HFFc6 (cell line): ENCODE data around the gene PLXNA4. TPM values are rescaled to one million over a fixed set of nuclear protein-coding genes. Genes with fewer than 3 reads are reported as not detected.
A peak's percentile ranks its signal among the peaks of the same experiment; 100 is the strongest.

Source experiments
- DNase-seq: peaks from one replicate; pipeline ENCODE4 v3.0.0-alpha.2; 2018
- H3K27ac Mint-ChIP-seq: 2 replicates; pipeline ENCODE4 v1.8.0; 2020; ENCODE audit warnings: mild to moderate bottlenecking, mixed read lengths
- H3K27me3 Mint-ChIP-seq: 2 replicates; pipeline ENCODE4 v1.8.0; 2021; ENCODE audit warnings: mild to moderate bottlenecking, moderate library complexity, mixed read lengths; ENCODE audit not compliant: insufficient read depth
- H3K36me3 Mint-ChIP-seq: 2 replicates; pipeline ENCODE4 v1.8.0; 2021; ENCODE audit warnings: low read depth, mixed read lengths
- H3K4me1 Mint-ChIP-seq: 2 replicates; pipeline ENCODE4 v1.8.0; 2020; ENCODE audit warnings: low read depth, mixed read lengths
- H3K4me3 Mint-ChIP-seq: 2 replicates; pipeline ENCODE4 v1.8.0; 2020; ENCODE audit warnings: mild to moderate bottlenecking, moderate library complexity, mixed read lengths
- H3K9me3 Mint-ChIP-seq: 2 replicates; pipeline ENCODE4 v1.8.0; 2020; ENCODE audit warnings: mild to moderate bottlenecking, mixed read lengths
- CTCF ChIP-seq: fragments of 200-600 bp; sonication (generic); IDR thresholded peaks from 2 replicates; pipeline ENCODE4 v1.5.0; 2021; ENCODE audit warnings: antibody characterized with exemption, mild to moderate bottlenecking
- total RNA-seq, 6 experiments: library from RNA; stranded (reverse); fragmentation: NEBNext Ultra II Directional; extraction: Animal tissue kit (Norgen Biotek cat#: 25700); gene quantifications; 2 replicates in 1 of 6; 3 replicates in 5 of 6; pipeline ENCODE4 v1.2.3, GENCODE V29; 2021

PLXNA4 gene
- total RNA-seq, 6 experiments from 2014 or later, result 0.02 to 0.14 (median 0.05) TPM; not detected in 2

GRCh38 chr7:132516042-132516840 is 60.0 kb downstream of the PLXNA4 start:
- Mint-ChIP-seq H3K4me3 (no peak overlapping the region), H3K4me1 (no peaks in the 10 kb centered on the region), H3K27ac (no peak overlapping the region), H3K9me3 (no peaks in the 10 kb centered on the region), H3K36me3 (no peaks in the 10 kb centered on the region), H3K27me3 (peaks cover 3% of the 10 kb centered on the region)
- TF ChIP-seq CTCF, result no peak
- peak; percentile 61 for DNase-seq

- no peaks in the 10 kb centered on the region for H3K36me3 Mint-ChIP-seq
- DNase-seq, result no peak
- no peaks in the 10 kb centered on the region for H3K4me1 Mint-ChIP-seq
- H3K4me3 Mint-ChIP-seq, result no peak overlapping the region
- no peak for TF ChIP-seq CTCF
- H3K27me3 Mint-ChIP-seq, result peaks cover 6% of the 10 kb centered on the region
- no peaks in the 10 kb centered on the region for H3K9me3 Mint-ChIP-seq
- H3K27ac Mint-ChIP-seq, result no peak overlapping the region
Observed at GRCh38 chr7:132515181-132515580, 61.1 kb downstream of the PLXNA4 start.

GRCh38 chr7:132514430-132514829 is 61.8 kb downstream of the PLXNA4 start:
- H3K27me3 Mint-ChIP-seq, result peaks cover 9% of the 10 kb centered on the region
- H3K36me3 Mint-ChIP-seq, result no peaks in the 10 kb centered on the region
- no peaks in the 10 kb centered on the region for H3K4me1 Mint-ChIP-seq
- DNase-seq, result no peak
- TF ChIP-seq CTCF, result no peak
- H3K27ac Mint-ChIP-seq, result no peak overlapping the region
- no peak overlapping the region for H3K4me3 Mint-ChIP-seq
- H3K9me3 Mint-ChIP-seq, result no peaks in the 10 kb centered on the region

- no peak overlapping the region for H3K27ac Mint-ChIP-seq
- no peaks in the 10 kb centered on the region for H3K36me3 Mint-ChIP-seq
- H3K4me3 Mint-ChIP-seq, result no peak overlapping the region
- no peak for DNase-seq
- no peaks in the 10 kb centered on the region for H3K9me3 Mint-ChIP-seq
- no peak for TF ChIP-seq CTCF
- peaks cover 13% of the 10 kb centered on the region for H3K27me3 Mint-ChIP-seq
- H3K4me1 Mint-ChIP-seq, result no peaks in the 10 kb centered on the region
Observed at GRCh38 chr7:132511921-132512320, 64.3 kb downstream of the PLXNA4 start.

- no peak overlapping the region for H3K27ac Mint-ChIP-seq
- no peak for DNase-seq
- no peak overlapping the region for H3K4me3 Mint-ChIP-seq
- no peaks in the 10 kb centered on the region for H3K4me1 Mint-ChIP-seq
- H3K36me3 Mint-ChIP-seq, result no peaks in the 10 kb centered on the region
- TF ChIP-seq CTCF, result no peak
- H3K27me3 Mint-ChIP-seq, result peaks cover 19% of the 10 kb centered on the region
- no peaks in the 10 kb centered on the region for H3K9me3 Mint-ChIP-seq
Observed at GRCh38 chr7:132511387-132511786, 64.9 kb downstream of the PLXNA4 start.
